Naive B cell (primary cell): ENCODE measurements around the gene CERS1. TPM values are rescaled to one million over a fixed set of nuclear protein-coding genes. Genes with fewer than 3 reads are reported as not detected.

ENCODE experiments used
- ATAC-seq, 2 donors: fragments of 150-1000 bp; cut with Tn5 transposase; 2 replicates each; pipeline ENCODE4 v1.10.0; 2021; ENCODE audit warnings: low read depth in 2 of 2, mild to moderate bottlenecking in 2 of 2, moderate library complexity in 2 of 2
- DNase-seq: peaks from one replicate; pipeline ENCODE4 v3.0.0; 2022
- H3K27ac Mint-ChIP-seq, 6 donors: one replicate each; pipeline ENCODE4 v1.8.0; 2020 to 2022; ENCODE audit warnings: mild to moderate bottlenecking in 6 of 6, mixed read lengths in 6 of 6, moderate library complexity in 5 of 6, inconsistent platforms in 2 of 6
- H3K27me3 Mint-ChIP-seq, 3 donors: one replicate each; pipeline ENCODE4 v1.8.0; 2021 to 2022; ENCODE audit warnings: mixed read lengths in 3 of 3, mild to moderate bottlenecking in 1 of 3
- H3K36me3 Mint-ChIP-seq, 2 donors: one replicate each; pipeline ENCODE4 v1.8.0; 2020 to 2022; ENCODE audit warnings: mixed read lengths in 2 of 2, inconsistent platforms in 1 of 2, mild to moderate bottlenecking in 1 of 2
- H3K4me1 Mint-ChIP-seq, 3 donors: one replicate each; pipeline ENCODE4 v1.8.0; 2020 to 2022; ENCODE audit warnings: mixed read lengths in 3 of 3, inconsistent platforms in 1 of 3, mild to moderate bottlenecking in 1 of 3, moderate library complexity in 1 of 3
- H3K4me3 Mint-ChIP-seq, 8 donors: one replicate each; pipeline ENCODE4 v1.8.0; 2020 to 2022; ENCODE audit warnings: mild to moderate bottlenecking in 8 of 8, mixed read lengths in 8 of 8, moderate library complexity in 8 of 8, inconsistent platforms in 2 of 8
- H3K9me3 Mint-ChIP-seq, 7 donors: one replicate each; pipeline ENCODE4 v1.8.0; 2020 to 2022; ENCODE audit warnings: mixed read lengths in 7 of 7, mild to moderate bottlenecking in 5 of 7, inconsistent platforms in 2 of 7, moderate library complexity in 1 of 7
- polyA plus RNA-seq, 6 donors: library from polyadenylated mRNA; unstranded; fragments of 300-500 nt; fragmentation: Illumina TruSeq; gene quantifications; one replicate each; pipeline ENCODE4 v1.2.3, GENCODE V29; 2021; ENCODE audit warnings: low read depth in 6 of 6

CERS1 gene, protein sequence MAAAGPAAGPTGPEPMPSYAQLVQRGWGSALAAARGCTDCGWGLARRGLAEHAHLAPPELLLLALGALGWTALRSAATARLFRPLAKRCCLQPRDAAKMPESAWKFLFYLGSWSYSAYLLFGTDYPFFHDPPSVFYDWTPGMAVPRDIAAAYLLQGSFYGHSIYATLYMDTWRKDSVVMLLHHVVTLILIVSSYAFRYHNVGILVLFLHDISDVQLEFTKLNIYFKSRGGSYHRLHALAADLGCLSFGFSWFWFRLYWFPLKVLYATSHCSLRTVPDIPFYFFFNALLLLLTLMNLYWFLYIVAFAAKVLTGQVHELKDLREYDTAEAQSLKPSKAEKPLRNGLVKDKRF
- polyA plus RNA-seq = under 1 TPM in 1 of 6 donors, not detected in 5; 0.15 TPM

DNA sequence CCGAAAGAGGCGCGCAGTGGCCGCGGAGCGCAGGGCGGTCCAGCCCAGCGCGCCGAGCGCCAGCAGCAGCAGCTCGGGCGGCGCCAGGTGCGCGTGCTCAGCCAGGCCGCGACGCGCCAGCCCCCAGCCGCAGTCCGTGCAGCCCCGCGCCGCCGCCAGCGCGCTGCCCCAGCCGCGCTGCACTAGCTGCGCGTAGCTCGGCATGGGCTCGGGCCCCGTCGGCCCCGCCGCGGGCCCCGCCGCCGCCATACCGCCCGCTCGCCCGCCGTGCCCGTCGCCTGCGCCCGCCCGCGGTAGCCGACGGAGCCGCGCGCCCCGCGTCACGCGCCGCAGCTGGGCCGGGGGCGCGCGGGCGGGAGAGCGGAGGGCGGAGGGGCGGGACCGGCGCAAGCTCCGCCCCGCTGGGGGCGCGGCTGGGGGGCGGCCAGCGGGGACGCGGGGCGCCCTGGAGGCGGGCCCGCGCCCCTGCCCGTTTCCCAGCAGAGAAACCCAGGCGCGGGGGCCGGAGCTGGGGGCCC, at the start of gene CERS1:
TSS of gene CERS1 (minus strand) at position 335 of the 518 bp plus-strand sequence. CDS start at position 249, 86 bp downstream.
- no peaks in the 10 kb centered on the region for H3K9me3 Mint-ChIP-seq
- H3K4me1 Mint-ChIP-seq = peaks cover 5 to 20% (median 13%) of the 10 kb centered on the region in 3 donors
- no peak for DNase-seq
- H3K4me3 Mint-ChIP-seq = peak within 1 kb of the TSS; percentile 43 to 87 (median 82)
- no peak within 1 kb of the TSS for H3K27ac Mint-ChIP-seq
- peak; percentile 37 to 39 for ATAC-seq
- H3K27me3 Mint-ChIP-seq = peaks cover 14 to 42% (median 37%) of the 10 kb centered on the region in 3 donors
- H3K36me3 Mint-ChIP-seq = peaks cover 0 to 15% of the 10 kb centered on the region in 2 donors

DNA sequence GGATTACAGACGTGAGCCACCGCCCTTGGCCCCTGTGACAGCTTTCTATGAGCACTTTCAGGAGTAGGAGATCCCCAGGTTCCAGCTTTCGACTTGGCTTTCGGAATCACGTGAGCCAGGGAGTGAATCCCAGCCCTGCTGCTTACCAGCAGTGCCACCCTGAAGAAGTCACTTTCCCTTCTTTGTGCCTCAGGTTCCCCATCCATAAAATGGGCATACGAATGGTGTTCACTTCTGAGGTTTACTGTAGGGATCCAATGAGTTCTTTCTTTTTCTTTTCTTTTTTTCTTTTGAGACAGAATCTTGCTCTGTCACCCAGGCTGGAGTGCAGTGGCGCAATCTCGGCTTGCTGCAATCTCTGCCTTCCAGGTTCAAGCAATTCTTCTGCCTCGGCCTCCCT, 49.3 kb upstream of the CERS1 start:
- H3K9me3 Mint-ChIP-seq = no peaks in the 10 kb centered on the region
- H3K27ac Mint-ChIP-seq = no peak overlapping the region
- peaks cover 10 to 21% (median 10%) of the 10 kb centered on the region in 3 donors for H3K4me1 Mint-ChIP-seq
- peaks cover 20 to 42% (median 25%) of the 10 kb centered on the region in 3 donors for H3K27me3 Mint-ChIP-seq
- no peak overlapping the region for H3K4me3 Mint-ChIP-seq
- ATAC-seq = no peak
- H3K36me3 Mint-ChIP-seq = no peaks in the 10 kb centered on the region
- DNase-seq = no peak

DNA sequence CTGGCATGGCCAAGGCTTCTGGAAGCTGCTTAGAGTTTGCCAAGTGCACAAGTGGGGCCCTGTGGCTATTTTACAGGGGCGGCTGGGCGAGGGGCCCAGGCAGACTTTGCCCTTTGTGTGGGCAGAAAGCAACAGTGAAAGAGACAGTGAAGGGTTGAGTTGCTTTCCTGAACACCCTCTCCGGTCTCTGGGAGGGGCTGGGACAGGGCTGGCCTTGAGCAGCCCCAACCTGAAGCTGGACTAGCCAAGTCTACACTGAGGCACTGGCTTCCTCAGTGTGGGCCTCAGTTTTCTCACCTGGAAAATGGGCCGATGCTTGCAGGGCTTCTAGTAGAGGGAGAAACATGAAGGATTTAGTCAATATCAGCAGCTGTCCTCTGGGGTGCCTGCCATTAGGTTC, 47.5 kb upstream of the CERS1 start:
- no peak overlapping the region for H3K27ac Mint-ChIP-seq
- ATAC-seq (no peak), DNase-seq (no peak)
- H3K9me3 Mint-ChIP-seq = no peaks in the 10 kb centered on the region
- peak overlapping the region in 1 of 8 donors; percentile 30 for H3K4me3 Mint-ChIP-seq
- peaks cover 20 to 52% (median 42%) of the 10 kb centered on the region in 3 donors for H3K27me3 Mint-ChIP-seq
- H3K4me1 Mint-ChIP-seq = peaks cover 15 to 28% (median 15%) of the 10 kb centered on the region in 3 donors
- H3K36me3 Mint-ChIP-seq = no peaks in the 10 kb centered on the region

DNA sequence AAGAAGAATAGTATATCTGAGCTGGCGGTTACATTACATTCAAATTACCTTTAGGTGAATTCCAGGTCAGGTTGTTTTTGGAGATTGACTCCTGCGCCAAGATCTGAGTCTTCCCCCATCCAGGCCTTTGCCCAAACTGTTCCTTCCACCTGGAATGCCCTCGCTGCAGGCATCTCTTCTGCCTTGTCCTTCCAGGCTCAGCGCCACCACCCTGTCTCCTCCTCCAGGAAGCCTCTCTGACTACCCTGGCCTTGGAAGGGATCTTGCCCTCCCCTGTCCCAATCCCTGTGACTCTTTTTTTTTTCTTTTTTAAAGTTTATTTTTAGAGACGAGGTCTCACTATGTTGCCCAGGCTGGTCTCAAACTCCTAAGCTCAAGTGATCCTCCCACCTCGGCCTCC, 46.7 kb upstream of the CERS1 start:
- ATAC-seq (no peak), DNase-seq (no peak)
- Mint-ChIP-seq H3K36me3 (no peaks in the 10 kb centered on the region), H3K4me1 (peaks cover 15 to 28% (median 15%) of the 10 kb centered on the region in 3 donors), H3K27ac (peak overlapping the region in 1 of 6 donors; percentile 81), H3K4me3 (peak overlapping the region in 7 of 8 donors; percentile 2 to 70 (median 36)), H3K9me3 (no peaks in the 10 kb centered on the region), H3K27me3 (peaks cover 18 to 51% (median 45%) of the 10 kb centered on the region in 3 donors)

DNA sequence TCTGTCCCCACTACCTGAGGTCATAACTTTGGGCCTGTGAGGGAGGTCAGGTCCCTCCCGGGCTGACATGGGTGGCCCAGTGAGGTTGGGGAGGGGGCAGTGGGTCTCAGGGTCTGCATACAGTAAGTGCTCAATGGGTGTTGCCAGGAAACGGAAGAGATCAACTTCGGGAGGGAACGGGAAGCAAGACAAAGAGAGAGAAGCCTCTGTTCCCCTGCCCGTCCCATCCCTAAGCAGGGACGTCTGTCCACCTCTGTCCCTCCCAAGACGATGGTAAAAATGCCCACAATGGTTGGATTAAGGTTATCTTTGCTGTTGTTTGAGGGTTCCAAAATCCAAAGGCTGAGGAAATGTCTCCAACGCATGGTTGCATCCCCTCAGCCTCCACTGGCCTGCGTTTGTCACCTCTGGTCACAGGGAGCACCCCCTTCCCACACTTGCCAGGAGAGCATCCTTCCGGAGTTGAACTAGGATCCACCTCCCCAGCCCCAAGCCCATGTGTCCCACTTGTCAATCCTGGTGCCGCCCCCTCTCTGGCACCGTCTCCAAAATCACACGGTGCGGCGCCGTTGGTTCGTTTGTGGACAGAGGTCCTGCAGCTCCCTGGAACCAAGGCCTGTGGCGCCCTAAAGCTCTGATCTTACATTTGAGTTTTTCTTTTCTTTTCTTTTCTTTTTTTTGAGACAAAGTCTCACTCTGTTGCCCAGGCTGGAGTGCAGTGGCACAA, 45.8 kb upstream of the CERS1 start:
- no peak for DNase-seq
- Mint-ChIP-seq H3K4me1 (peaks cover 15 to 28% (median 15%) of the 10 kb centered on the region in 3 donors), H3K27ac (peak overlapping the region in 1 of 6 donors; percentile 90), H3K4me3 (peak overlapping the region; percentile 27 to 71 (median 59)), H3K27me3 (peaks cover 21 to 56% (median 45%) of the 10 kb centered on the region in 3 donors), H3K9me3 (no peaks in the 10 kb centered on the region), H3K36me3 (no peaks in the 10 kb centered on the region)
- ATAC-seq = no peak

DNA sequence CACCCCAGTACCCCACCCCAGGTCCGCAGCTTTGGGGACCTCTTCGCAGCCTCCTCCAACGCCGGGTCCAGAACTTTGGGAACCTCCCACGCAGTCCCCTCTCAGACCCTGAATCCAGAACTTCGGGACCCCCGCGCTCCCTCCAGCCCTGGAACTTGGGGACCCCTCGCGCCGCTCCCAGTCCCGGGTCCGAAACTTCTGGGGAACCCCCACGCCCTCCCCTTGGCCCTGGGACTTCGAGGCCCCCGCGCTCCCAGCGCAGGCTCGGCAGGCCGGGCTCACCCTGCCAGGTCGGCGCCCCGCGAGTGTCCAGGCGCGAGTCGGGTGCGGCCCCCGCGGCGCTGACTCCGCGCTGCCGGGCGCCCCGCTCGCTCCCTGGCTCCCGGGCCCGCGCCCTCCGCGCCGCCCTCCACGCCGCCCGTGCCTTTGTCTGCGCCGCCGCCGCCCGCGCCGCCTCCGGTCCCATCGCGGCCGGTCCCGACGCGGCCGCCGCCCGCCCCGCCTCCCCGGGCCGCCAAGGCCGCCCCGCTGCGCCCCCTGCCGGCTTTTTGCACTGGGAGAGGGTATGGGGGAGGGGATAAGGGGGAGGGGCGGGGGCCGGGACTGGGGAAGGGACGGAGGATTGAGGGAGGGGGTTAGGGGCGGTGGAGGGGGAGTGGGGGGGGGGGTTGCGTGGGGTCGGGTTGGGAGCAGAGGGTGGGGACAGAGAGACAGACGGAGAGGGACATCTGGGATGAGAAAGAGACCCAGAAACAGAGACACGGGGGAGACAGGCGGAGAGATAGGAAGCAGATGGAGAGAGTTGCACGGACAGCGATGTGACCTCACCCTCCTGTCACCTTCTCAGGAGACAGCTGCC, 45.0 kb upstream of the CERS1 start, which contains the start of gene HOMER3:
TSS of gene HOMER3 (minus strand) at position 449 of the 859 bp plus-strand sequence. CDS start 2,235 bp downstream, outside the sequence.
- Mint-ChIP-seq H3K4me1 (peaks cover 12 to 22% (median 15%) of the 10 kb centered on the region in 3 donors), H3K27me3 (peaks cover 17 to 49% (median 37%) of the 10 kb centered on the region in 3 donors), H3K4me3 (peak within 1 kb of the TSS; percentile 49 to 87 (median 79)), H3K27ac (peak within 1 kb of the TSS in 2 of 6 donors; percentile 19 to 90), H3K9me3 (no peaks in the 10 kb centered on the region), H3K36me3 (no peaks in the 10 kb centered on the region)
- DNase-seq (peak; percentile 67), ATAC-seq (peak; percentile 92 to 93)

DNA sequence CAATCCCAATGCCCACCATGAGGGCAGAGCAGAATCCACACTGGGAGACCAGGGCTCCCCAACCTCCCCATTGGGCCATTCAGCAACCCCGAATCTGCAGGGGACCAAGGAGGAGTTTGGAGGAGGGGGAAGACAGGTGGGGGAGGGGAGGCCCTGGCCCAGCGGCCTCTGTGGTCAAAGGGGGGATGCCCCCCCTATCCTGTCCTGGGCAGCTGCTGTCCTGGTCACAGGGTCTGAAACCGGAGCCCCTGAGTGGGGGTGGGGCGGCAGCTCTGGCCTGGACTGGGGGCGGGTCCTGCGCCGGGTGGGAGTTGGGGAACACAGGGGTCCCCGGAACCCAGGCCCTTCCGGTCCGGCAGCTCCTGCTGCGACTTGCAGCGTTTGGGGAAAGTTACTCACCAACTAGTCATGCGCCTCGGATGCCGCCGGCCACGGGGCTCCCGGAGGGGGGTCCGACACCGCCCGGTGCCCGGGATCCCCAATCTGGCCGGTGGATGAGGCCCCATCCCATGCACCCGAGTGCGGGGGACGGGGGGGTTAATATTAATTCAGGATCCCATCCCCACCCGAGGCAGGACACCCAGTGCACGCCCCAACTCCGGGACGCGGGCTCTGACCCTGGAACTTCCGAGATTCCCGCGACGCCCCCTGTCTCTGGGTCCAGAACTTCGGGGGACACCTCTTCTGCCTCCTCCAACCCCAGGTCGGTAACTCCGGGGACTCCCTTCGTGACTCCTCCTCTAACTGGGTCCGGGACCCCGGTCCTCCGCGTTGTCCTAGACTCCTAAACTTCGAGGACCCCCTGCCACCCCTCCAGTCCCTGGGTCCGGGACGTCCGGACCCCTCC, 44.2 kb upstream of the CERS1 start:
- peak in 1 of 2 donors; percentile 5 for ATAC-seq

DNA sequence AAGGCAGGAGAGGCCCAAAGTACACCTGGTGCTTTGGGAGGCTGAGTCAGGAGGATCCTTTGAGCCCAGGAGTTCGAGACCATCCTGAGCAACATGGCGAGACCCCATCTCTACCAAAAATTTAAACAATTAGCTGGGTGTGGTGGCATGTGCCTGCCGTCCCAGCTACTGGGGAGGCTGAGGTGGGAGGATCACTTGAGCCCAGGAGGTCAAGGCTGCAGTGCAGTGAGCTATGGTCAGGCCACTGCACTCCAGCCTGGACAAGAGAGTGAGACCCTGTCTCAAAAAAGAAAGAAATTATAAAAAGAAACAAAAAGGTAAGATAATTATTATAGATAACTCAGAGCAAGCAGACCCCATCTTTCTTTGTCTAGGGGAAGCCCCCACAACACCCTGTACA, 43.2 kb upstream of the CERS1 start:
- Mint-ChIP-seq H3K27me3 (peaks cover 20 to 61% (median 38%) of the 10 kb centered on the region in 3 donors), H3K27ac (no peak overlapping the region), H3K36me3 (no peaks in the 10 kb centered on the region), H3K4me1 (peaks cover 12 to 22% (median 15%) of the 10 kb centered on the region in 3 donors), H3K4me3 (peak overlapping the region; percentile 41 to 83 (median 66)), H3K9me3 (no peaks in the 10 kb centered on the region)
- DNase-seq (no peak), ATAC-seq (no peak)

More for the DNA sequence above, 44.2 kb upstream of the CERS1 start:
- peaks cover 17 to 53% (median 36%) of the 10 kb centered on the region in 3 donors for H3K27me3 Mint-ChIP-seq
- peak overlapping the region in 2 of 6 donors; percentile 19 to 79 for H3K27ac Mint-ChIP-seq
- H3K4me1 Mint-ChIP-seq = peaks cover 12 to 22% (median 15%) of the 10 kb centered on the region in 3 donors
- H3K9me3 Mint-ChIP-seq = no peaks in the 10 kb centered on the region
- H3K4me3 Mint-ChIP-seq = peak overlapping the region; percentile 62 to 87 (median 79)
- peak; percentile 12 for DNase-seq
- no peaks in the 10 kb centered on the region for H3K36me3 Mint-ChIP-seq

DNA sequence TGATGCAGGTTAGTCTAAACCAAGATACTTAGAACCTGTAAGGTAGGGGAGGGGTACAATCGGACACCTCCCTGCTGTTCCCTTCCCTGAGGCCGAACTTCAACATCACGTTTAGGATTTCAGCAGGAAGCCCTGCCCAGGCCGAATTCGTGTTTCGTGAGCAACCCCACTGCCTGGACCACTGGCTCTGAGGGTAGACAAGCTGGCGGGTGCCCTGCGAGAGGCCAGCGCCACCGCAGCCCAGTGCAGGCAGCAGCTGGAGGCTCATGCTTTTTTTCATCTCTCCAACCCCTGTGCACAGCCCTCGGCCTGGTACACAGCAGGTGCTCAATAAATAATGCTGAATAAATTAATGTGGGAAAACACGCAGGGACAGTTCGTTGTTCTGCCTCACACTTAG, 37.3 kb upstream of the CERS1 start:
- H3K4me1 Mint-ChIP-seq = peaks cover 8 to 15% (median 10%) of the 10 kb centered on the region in 3 donors
- no peaks in the 10 kb centered on the region for H3K36me3 Mint-ChIP-seq
- peaks cover 0 to 1% (median 0%) of the 10 kb centered on the region in 7 donors for H3K9me3 Mint-ChIP-seq
- H3K27ac Mint-ChIP-seq = peak overlapping the region in 2 of 6 donors; percentile 47 to 79
- DNase-seq (no peak), ATAC-seq (no peak)
- H3K27me3 Mint-ChIP-seq = peaks cover 9 to 41% (median 10%) of the 10 kb centered on the region in 3 donors
- peak overlapping the region in 5 of 8 donors; percentile 21 to 80 (median 70) for H3K4me3 Mint-ChIP-seq

DNA sequence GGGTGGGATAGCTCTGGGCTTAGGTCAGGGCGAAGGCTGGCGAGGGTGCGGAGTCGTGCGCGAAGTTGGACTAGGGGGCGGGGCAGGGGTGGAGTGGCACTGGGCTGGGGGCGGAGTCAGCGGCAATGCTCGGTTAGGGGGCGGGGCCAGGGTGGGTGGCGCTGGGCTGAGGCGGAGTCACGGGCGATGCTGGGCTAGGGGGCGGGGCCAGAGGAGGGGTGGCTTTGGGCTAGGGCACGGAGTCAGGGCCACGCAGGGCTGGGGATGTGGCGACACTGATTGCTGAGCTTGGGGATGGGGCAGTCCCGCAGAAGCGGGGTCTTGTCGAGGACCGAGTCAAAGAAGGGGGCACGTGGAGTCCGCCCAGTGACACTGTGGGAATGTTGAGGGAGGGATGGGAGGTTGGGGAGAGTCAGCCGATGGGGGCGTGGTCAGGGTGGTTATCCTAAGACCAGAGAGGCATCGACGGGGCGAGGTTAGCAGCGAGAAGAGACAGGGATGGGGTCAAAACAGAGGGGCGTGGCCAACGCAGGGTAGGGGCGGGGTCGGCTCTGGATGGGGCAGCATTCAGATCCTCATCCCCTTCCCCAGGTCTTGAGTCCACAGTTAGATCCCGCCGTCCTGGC, 36.4 kb upstream of the CERS1 start:
- H3K27ac Mint-ChIP-seq = peak overlapping the region in 1 of 6 donors; percentile 52
- peaks cover 5 to 34% (median 9%) of the 10 kb centered on the region in 3 donors for H3K27me3 Mint-ChIP-seq
- peak overlapping the region; percentile 27 to 85 (median 77) for H3K4me3 Mint-ChIP-seq
- H3K9me3 Mint-ChIP-seq = peaks cover 0 to 1% (median 0%) of the 10 kb centered on the region in 7 donors
- peaks cover 8 to 15% (median 10%) of the 10 kb centered on the region in 3 donors for H3K4me1 Mint-ChIP-seq
- peak; percentile 93 to 95 for ATAC-seq
- H3K36me3 Mint-ChIP-seq = no peaks in the 10 kb centered on the region
- peak; percentile 58 for DNase-seq
